ENCODE data around the gene PDE7B.
"Not testable (repeated sequence)": the region's sequence is repeated elsewhere in the genome, so short reads cannot be mapped to it uniquely, and the experiment has no call there.

Gene PDE7B

GRCh38 chr6:136077834-136078576 lies 226.5 kb downstream of the PDE7B start:
- DNase-seq, result no peak

- DNase-seq, result no peak
Measured at GRCh38 chr6:136079701-136080565, 228.4 kb downstream of the PDE7B start.

GRCh38 chr6:136083540-136083939 lies 232.0 kb downstream of the PDE7B start:
- DNase-seq, result no peak

- no peak for DNase-seq
Measured at GRCh38 chr6:136084403-136084802, 232.9 kb downstream of the PDE7B start.

GRCh38 chr6:136085370-136086115 lies 234.0 kb downstream of the PDE7B start:
- no peak for DNase-seq

- DNase-seq, result no peak
Measured at GRCh38 chr6:136086686-136087085, 235.2 kb downstream of the PDE7B start.

GRCh38 chr6:136087986-136088385 lies 236.5 kb downstream of the PDE7B start:
- no peak for DNase-seq

- no peak for DNase-seq
Measured at GRCh38 chr6:136088693-136089092, 237.2 kb downstream of the PDE7B start.

GRCh38 chr6:136089876-136090275 lies 238.4 kb downstream of the PDE7B start:
- no peak for DNase-seq

- DNase-seq, result no peak
Measured at GRCh38 chr6:136090929-136091328, 239.4 kb downstream of the PDE7B start.

- no peak for DNase-seq
Measured at GRCh38 chr6:136092897-136093296, 241.4 kb downstream of the PDE7B start.

GRCh38 chr6:136093835-136094234 lies 242.3 kb downstream of the PDE7B start:
- DNase-seq, result no peak

GRCh38 chr6:136094812-136095211 lies 243.3 kb downstream of the PDE7B start:
- DNase-seq, result no peak

- DNase-seq, result no peak
Measured at GRCh38 chr6:136095986-136096385, 244.5 kb downstream of the PDE7B start.

- DNase-seq, result no peak
Measured at GRCh38 chr6:136102991-136103688, 251.6 kb downstream of the PDE7B start.

GRCh38 chr6:136103763-136104311 lies 252.3 kb downstream of the PDE7B start:
- DNase-seq, result no peak

GRCh38 chr6:136104556-136104955 lies 253.1 kb downstream of the PDE7B start:
- DNase-seq, result no peak

- not testable (repeated sequence) for DNase-seq
Measured at GRCh38 chr6:136105797-136106196, 254.3 kb downstream of the PDE7B start.

- no peak for DNase-seq
Measured at GRCh38 chr6:136108361-136108945, 257.0 kb downstream of the PDE7B start.

GRCh38 chr6:136111831-136112230 lies 260.3 kb downstream of the PDE7B start:
- DNase-seq, result no peak

- no peak for DNase-seq
Measured at GRCh38 chr6:136112262-136112661, 260.8 kb downstream of the PDE7B start.

- peak; percentile 66 for DNase-seq
Measured at GRCh38 chr6:136113736-136114173, 262.3 kb downstream of the PDE7B start.

Measured in NCI-H2107 (cell line).